GM18519 (cell line): ENCODE results near the gene PXDN.
"Not testable (repeated sequence)": the region's sequence is repeated elsewhere in the genome, so short reads cannot be mapped to it uniquely, and the experiment has no call there.

Experiments
- ATAC-seq: cut with Tn5 transposase; IDR thresholded peaks from one replicate; pipeline ENCODE4 v1.9.1; 2021; ENCODE audit warnings: mild to moderate bottlenecking, moderate library complexity; ENCODE audit not compliant: unreplicated experiment, low FRiP score

PXDN gene

DNA sequence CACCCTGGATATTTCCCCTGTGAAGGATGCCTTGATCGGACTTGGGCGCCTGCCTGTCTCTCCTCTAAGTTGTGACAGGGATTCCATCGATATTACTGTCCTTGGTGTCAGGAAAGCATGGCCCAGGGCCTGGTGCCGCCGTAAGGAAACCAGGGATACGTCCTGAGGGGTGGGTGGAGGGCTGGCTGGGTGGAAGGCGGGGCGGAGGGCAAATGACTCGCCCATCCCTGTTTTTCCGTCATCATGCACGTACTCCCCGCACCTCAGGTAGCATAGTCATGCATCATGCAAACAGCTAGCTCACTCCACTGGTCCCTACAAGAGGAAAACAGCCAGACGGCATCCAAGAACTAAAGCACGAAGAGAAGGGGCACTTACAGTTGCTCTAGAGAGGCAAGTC is 57.1 kb downstream of the PXDN start:
- ATAC-seq = no peak

DNA sequence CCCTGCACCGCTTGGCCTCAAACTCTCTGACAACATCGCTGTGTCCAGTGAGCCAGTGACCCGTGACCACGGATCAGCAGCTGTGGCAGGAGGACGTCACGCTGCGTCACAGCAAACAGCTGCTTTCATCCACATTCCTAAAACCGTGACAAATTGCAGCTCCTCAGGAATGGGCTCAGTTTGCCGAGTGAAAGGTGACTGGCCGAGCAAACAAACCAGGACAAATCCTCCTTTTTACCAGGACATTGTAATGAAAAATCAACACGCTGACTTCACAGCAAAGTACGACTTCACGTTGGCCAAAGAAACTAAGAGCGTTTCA is 57.6 kb downstream of the PXDN start:
- ATAC-seq = no peak

DNA sequence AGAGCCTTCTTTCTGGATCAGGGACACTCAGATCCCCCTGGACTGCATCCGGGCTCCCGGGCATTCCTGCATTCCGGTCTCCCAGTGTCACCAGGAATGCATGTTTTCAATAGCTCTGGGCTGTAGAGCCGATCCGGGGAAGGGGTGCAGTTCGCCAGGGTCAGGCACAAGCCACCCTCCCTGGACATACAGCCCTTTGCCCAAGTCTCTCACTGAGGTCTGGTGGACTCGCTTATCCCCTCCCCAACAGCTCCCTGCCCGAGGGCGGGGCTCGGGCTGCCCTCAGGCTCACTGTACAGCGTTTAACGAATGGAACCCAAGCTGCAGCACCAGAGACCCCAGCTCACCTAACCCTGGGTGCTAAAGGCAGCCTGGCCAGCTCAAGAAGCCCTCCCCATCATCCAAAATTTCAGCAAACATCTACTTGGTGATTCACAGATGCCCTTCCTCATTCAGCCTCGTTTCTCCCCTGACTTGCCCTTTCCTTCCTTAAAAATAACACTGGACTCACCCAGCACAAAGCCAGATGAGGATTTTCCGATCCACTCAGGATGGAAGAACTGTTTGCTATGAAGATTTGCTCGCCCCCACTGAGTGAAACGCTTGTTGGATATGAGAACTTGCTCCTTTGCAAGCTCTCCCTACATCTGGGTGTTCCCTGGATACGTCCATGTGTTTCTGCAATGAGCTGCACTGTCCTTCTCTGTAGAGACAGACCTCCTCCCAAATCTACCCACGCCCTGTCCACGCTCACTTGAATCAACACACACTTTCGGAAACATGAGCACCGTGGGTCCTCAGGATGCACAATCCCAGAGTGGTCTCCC is 58.1 kb downstream of the PXDN start:
- ATAC-seq = no peak

DNA sequence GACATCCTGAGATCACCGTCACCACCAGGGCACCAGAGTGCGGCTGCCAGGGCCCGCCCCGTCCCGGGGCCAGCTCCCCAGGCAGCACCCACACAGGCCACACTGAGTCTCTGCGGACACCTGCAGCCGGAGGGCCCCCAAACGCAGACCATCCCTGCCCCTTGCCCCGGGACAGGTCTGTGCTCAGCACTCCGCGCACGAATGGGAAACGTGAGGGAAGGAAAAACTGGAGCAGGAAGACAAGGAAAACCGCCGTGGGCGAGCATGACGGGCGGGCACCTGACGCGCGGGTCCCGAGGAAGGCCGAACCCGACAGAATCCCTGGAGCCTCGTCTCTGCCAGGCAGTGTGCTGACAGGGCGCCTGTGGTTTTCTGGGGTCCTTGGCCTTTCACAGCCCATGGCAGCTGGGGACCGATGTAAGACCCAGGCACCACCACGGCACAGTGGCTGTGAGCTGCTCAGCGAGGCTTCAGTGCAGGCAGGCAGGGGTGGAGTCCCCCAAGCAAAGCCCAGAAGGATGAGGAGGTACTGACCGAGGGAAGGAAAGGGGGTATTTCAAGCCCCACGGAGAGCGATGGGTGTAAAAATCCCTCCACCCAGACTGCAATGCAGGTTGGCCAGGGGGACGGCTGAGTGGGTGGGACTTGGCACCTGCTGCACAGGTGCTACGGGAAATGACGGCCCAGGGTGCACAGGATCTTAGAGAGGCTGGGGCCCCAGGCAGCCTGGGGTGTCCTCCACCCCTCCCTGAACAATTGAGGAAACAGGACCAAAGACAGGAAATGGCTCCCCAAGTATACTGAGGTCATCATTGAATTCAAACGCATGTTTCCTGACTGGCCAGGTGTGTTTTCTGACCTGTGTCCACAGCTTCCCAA is 59.0 kb downstream of the PXDN start:
- no peak for ATAC-seq

DNA sequence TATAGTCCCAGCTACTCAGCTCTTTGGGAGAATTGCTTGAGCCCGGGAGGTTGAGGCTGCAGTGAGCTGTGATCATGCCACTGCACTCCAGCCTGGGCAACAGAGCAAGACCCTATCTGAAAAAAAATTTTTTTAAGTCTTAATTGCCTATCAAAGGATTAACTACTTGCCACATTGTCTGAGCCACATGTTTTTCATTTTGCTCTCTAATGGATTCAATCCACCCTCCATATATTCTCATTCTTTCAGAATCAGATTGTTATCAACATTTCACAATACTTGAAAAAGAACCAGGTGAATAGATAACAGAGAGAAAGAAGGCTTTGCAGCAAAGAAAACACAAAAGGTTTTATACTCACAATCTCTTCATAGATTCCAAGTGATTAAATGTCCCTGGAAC is 61.0 kb downstream of the PXDN start:
- ATAC-seq = no peak

DNA sequence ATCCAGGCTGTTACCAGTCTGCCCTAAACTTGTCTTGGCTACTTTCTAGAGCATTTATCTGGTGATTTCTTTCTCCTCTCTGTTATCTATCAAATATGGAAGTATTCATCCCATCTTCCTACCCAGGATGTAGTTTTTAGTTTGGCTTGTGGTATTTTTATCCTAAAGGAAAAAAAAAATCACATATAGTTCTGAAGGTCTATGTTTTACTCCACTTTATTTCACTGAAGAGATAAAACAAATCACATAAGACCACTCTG is 62.2 kb downstream of the PXDN start:
- ATAC-seq = no peak

DNA sequence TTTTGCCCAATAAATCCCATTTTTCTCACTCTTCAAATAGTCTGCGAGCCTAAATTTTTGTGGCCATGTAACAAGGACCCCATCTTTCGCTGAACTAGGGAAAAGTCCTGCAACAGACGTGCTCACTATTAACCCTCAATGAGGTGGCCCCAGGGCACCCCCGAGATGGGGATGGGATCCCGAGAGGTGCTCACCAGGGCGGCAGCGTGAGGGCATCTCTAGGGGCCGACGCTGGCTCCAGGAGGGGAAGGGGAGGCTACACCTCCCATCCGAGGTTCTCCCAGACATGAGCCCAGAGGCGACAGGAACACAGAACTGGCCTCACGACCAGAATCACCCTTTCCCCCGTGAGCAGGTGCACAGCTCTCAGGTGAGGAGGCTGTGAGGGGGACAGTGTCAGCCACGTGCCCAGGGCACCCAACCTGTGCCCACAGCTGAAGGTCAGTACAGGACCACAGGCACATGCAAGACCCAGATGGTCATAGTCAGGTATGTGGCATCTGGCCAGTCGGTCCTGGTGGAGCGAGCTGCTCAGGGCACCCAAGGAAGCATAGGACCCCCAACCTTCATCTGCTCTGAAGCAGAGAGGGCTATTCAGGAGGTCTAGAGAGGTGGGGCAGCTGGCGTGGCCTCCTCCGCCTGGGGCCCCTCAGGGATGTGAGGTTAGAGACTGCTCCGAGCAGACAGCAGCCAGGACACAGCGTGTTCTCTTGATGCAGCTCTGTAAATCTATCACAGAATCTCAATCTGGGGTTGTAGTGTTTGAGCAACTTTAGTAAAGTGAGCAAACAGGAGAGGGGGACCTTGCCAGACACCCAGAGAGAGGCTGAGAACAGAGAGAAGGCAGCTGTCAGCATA is 62.8 kb downstream of the PXDN start:
- ATAC-seq = no peak

DNA sequence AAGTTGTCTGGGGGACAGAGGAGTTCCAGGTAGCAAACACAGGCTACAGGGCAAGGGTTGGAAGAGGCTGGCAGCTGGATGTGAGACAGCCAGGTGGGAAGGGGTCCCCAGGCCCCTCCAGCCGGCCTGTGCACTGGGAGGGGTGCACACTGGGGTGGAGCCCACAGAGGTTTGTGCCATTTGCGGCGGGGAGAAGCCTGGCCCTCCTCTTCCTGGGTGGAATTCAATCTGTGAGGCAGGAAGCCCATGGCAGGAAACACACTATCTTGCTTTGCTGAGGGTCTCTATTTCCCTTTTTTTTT is 63.3 kb downstream of the PXDN start:
- ATAC-seq = no peak

DNA sequence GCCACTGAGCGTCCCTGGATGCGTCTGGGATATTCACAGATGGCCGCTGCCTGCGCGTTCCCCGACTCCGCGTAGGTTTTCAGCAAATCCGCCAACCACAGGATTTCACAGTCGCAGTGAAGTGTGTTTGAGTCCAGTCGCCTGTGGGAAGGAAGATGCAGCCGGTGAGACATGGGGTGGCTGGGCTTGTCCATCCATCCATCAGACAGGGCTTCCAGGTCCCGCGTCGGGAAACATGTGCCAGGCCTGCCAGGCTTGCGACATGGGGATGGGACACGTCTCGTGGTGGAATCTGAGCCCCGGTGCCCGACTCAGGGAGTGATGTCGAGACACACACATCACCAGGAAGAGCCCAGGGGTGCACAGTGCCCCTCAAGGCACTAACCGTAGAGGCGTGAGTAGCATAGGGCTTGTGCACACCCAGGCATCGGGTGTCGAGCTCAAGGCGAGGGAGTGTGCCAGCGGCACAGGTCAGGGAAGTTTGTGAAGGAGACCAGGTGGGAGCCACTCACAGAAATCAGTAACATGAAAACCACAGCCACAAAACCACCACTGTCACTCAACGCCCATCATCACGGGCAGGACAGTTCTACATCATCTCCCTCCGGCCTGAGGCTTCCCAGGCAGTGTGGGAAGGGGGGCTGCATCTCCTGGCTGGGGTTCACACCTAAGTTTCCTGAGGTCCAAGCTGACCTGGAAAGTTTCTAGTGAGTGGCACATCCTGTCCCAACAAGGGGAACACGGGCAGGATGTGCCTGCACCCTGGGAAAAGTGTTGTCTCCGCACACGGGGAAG is 63.9 kb downstream of the PXDN start:
- ATAC-seq = no peak

DNA sequence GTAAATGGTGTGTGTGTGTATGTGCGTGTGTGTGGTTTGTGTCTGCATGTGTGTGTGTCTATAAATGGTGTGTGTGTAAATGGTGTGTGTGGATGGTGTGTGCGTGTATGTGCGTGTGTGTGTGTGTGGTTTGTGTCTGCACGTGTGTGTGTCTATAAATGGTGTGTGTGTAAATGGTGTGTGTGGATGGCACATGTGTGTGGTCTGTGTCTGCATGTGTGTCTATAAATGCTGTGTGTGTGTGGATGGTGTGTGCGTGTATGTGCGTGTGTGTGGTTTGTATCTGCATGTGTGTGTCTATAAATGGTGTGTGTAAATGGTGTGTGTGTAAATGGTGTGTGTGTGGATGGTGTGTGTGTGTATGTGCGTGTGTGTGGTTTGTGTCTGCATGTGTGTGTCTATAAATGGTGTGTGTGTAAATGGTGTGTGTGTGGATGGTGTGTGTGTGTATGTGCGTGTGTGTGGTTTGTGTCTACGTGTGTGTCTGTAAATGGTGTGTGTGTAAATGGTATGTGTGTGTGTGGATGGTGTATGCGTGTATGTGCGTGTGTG is 64.8 kb downstream of the PXDN start:
- ATAC-seq = not testable (repeated sequence)

DNA sequence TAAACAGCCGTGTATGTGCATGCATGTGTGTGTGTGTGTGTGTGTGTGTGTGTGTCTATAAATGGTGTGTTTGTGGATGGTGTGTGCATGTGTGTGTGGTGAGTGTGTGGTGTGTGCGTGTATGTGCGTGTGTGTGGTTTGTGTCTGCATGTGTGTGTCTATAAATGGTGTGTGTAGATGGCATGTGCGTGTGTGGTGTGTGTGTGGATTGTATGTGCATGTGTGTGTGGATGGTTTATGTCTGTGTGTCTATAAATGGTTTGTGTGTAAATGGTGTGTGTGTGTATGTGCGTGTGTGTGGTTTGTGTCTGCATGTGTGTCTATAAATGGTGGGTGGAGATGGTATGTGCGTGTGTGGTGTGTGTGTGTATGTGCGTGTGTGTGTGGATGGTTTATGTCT is 65.2 kb downstream of the PXDN start:
- not testable (repeated sequence) for ATAC-seq

DNA sequence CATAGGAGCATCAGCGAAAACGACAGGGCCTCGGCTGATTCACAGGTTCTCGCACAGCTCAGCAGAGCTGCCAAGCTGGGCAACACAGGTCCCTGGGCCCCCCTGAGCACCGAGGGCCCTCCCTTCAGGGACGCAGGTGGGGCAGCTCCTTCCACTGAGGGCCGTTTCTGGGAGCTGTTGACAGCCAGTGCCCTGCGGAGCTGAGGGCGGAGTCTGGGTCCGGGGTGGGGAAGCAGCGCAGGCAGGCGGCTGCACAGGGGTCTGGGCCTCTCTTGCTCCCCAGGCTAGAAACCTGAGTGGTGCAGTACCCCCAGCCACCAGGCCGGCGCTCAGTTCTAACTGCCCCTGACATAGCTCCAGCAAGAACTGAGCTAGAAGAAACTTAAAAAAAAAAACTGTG is 65.7 kb downstream of the PXDN start:
- no peak for ATAC-seq

DNA sequence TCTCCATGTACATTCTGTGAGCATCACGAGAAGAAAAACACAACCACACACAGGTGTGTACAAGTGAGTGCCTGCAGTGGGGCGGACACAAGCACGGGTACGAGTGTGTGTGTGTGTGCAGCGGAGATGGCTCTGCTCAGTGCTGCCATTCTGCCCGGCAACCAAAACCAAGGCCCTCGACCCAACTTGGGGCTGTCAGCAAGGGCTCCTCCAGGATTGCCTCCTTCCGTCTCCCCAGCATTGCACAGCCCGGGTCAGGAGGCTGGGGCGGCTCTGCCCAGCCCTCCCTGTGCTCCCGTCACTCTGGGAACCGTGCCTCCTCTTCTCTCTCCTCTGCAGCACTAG is 66.5 kb downstream of the PXDN start:
- no peak for ATAC-seq

DNA sequence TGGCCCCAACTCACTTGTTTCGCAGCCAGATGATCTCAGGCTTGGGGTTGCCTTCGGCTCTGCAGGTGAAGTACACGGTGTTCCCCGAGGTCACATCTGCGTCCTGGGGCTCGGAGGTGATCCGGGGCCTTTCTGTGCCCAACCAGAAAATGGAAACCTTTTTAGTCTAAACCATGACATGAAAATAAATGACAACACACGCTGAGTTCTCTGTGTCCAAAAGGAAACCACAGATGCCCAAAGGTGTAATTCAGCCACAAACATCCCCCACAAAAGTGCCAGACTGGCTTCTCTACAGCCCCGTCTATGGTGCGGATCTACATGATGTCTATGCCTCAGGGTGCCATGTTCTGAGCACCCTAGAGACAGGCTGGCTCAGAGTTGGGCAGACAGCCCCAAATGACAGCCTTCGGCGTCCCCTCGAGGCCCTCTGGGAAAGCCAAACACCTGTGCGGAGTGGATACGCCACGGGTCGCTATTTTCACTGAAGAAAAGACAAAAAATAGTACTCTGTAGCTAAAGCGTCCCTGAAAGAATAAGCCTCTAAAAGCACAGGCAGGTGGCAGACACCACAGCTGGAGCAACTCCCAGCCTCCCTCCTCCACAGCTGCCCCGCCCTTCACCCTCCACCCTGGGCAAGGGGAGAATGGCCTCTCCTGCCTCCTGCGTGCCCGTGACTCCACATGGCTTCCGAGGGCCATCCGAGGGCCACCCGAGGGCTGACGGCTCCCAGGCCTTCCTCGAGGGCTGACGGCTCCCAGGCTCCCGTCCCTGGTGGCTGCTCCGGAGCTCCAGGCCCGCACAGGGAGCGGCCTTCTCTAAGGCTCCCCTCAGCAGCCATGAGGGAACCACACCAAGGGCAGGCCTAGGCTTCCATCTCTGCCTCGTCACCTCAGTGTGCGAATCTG is 67.1 kb downstream of the PXDN start:
- no peak for ATAC-seq

DNA sequence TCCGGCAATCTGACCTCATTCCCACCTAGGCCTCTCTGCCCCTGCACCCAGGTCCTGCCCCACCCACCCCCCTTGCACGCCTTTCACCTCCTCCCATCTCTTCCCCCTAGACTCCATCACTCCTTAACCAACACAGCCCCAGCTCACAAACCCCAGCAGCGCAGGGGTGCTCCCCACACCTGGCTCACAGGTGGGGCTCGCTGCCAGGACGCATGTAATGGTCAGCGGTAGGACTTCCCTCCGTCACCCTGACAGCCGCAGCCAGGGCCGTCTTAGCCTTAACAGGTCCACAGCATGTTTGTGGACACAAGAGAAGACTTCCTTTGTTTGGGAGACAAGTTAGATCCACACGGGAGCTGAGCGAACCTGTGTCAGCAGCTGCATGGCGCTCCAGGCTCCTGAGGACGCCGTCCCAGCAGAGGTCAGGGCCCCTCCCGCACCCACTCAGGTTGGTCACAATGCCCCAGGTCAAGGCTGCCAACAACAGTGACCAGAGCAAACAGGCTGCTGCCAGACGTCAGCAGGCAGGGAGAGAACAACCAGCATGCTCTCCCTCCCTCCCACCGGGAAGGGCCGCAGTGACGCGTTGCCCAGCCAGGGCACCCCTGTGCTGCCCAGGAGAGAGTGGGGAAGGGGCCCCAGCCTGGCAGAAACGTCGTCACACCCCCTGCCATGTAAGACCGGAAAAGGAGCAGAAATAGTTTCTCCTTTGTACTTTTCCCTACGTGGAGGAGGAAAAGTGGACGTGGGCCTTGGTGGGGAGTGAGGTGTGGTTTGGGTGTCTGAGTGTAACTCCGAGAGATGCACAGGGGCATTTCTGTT is 68.0 kb downstream of the PXDN start:
- ATAC-seq = no peak

DNA sequence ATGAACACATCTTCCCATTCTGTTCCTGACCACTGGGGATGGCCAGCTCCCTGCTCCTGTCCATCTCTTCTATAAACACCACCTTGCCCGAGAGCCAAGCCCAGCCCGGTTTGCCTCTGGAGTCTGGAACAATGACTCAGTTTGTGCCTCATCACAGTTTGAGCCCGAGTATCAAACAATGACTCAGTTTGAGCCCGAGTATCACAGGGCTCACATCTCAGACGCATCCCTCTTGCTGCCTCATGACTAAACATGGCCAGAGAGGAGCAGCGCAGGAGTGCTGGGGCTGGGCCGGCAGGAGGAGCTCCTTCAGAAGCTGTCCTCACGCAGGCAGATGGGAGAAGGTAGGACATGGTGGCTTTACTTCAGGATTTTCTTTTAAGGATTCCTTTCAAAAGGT is 68.7 kb downstream of the PXDN start:
- no peak for ATAC-seq

DNA sequence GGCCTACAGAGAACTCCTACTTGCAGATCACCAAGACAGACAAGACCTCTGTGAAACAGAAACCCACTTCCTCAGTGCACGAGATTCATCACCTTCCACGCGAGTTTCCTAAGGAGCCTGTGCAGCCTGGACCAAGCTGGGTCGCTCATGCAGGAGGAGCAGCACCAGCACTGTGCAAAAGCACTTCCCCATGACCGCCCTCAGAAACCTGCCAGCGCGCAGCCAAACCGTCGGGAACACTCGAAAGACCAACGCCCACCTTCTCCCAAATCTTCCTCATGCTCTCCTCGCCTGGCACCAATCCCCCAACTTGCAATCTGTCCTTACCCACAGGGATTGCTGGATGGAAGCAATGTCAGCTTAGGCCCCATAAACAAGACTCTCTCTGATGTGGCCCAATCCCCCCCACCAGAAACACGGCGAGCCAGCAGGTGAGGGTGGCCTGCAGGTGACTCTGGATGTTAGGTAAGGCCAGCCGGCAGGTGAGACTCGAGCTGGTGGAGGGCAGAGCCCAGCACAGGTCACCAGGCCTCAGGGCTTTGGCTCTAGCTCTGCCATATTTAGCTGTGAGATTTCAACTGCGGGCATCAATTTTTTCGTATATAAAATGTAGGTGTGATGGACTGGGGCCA is 69.4 kb downstream of the PXDN start:
- no peak for ATAC-seq

DNA sequence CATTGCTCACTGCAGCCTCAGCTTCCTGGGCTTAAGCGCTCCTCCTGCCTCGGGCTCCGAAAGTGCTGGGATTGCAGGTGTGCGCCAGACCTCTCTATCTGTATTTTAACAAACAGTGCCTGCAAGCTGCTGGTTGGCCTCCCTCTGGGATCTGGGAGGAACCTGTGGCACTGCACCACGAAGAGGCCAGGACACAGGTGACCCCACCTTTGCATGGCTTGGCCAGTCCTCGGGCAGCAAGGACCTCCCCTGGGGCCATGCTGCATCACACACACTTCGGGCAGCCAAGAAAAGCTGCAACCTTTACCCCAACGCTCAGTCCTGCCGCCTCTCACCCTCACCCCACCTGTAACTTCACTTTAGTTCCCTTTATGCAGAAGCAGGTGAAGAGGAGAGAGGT is 70.0 kb downstream of the PXDN start:
- no peak for ATAC-seq
